Hematopoietic multipotent progenitor cell treated with erythropoietin and hydrocortisone succinate and interleukin-3 and kit ligand, for 17 days (in vitro differentiated cells): Measurements from ENCODE around the gene EXD3.

Experiments
- DNase-seq: peaks from one replicate; pipeline ENCODE4 v3.0.0-alpha.2; 2015; ENCODE audit warnings: low spot score

EXD3 gene

GRCh38 chr9:137294681-137295237 is 128.2 kb downstream of the EXD3 start:
- no peak for DNase-seq

GRCh38 chr9:137294091-137294680 is 128.8 kb downstream of the EXD3 start:
- no peak for DNase-seq

GRCh38 chr9:137293482-137294090 is 129.4 kb downstream of the EXD3 start:
- no peak for DNase-seq

GRCh38 chr9:137293094-137293481 is 129.9 kb downstream of the EXD3 start:
- DNase-seq, result no peak

GRCh38 chr9:137286975-137287383 is 136.0 kb downstream of the EXD3 start:
- DNase-seq, result peak; percentile 30

GRCh38 chr9:137281345-137282116 is 141.4 kb downstream of the EXD3 start:
- no peak for DNase-seq

GRCh38 chr9:137280474-137281344 is 142.3 kb downstream of the EXD3 start:
- DNase-seq, result no peak

- DNase-seq, result no peak
These were observed 143.1 kb downstream of the EXD3 start for GRCh38 chr9:137279741-137280473.

GRCh38 chr9:137278721-137279711 is 143.9 kb downstream of the EXD3 start:
- no peak for DNase-seq

- DNase-seq, result no peak
These were observed 144.8 kb downstream of the EXD3 start for GRCh38 chr9:137278061-137278701.

- no peak for DNase-seq
These were observed 145.5 kb downstream of the EXD3 start, which contains the start of gene TOR4A for GRCh38 chr9:137277329-137278041. TOR4A (plus strand) TSS chr9:137277726; CDS start chr9:137278690, 964 bp downstream.

- no peak for DNase-seq
These were observed 146.3 kb downstream of the EXD3 start for GRCh38 chr9:137276473-137277328.

- no peak for DNase-seq
These were observed 147.1 kb downstream of the EXD3 start for GRCh38 chr9:137275588-137276472.

GRCh38 chr9:137275203-137275587 is 147.8 kb downstream of the EXD3 start:
- no peak for DNase-seq

- DNase-seq, result no peak
These were observed 149.2 kb downstream of the EXD3 start for GRCh38 chr9:137273611-137274320.

GRCh38 chr9:137273095-137273490 is 149.9 kb downstream of the EXD3 start:
- DNase-seq, result no peak
